ENCODE data around the gene CDV3. TPM values are rescaled to one million over a fixed set of nuclear protein-coding genes. Genes with fewer than 3 reads are reported as not detected.

The CDV3 gene
- polyA plus RNA-seq, 2 donors, result 39.7 to 63.3 TPM

DNA sequence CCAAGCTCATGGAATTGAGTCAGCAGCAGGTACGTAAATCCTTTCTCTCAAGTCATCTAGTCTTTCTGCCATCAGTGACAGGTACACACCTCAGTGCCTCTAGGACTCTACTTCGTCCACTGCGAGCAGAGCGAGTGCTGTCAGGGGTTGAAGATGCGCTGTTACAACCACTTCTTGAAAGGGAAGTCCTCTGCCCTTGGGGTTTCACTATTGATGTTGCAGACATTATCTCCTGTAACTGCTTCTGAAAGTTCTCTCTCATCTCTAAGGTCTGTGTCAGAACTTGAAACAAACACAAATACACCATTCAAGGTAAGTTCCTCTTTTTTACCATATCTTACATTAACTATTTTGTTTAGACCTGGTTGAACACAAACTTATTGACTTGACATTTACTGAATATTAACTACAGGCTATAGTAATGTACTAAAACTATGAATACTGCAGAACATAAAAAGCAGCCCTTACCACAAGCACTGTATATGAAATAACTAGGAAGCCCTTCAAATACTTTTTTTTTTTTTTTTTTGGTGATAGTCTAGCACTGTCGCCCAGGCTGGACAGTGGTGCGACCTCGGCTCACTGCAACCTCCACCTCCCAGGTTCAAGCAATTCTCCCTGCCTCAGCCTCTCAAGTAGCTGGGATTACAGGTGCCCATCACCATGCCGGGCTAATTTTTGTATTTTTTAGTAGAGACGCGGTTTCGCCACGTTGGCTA is 46.7 kb downstream of the CDV3 start:
- Histone ChIP-seq H3K27me3 (ENCODE audit: control insufficient read depth in 1 of 2, insufficient read depth in 2 of 2, low read length in 2 of 2) (no peaks in the 10 kb centered on the region), H3K36me3 (ENCODE audit: control insufficient read depth in 2 of 2, insufficient read depth in 2 of 2, low read length in 1 of 2) (peaks cover 2 to 6% of the 10 kb centered on the region in 2 donors), H3K4me1 (ENCODE audit: control insufficient read depth in 2 of 2, insufficient read depth in 2 of 2, low read length in 1 of 2) (no peaks in the 10 kb centered on the region), H3K27ac (ENCODE audit: low read depth in 2 of 2, low read length in 1 of 2) (no peak overlapping the region), H3K9me3 (ENCODE audit: control insufficient read depth in 2 of 2, insufficient read depth in 1 of 2, low read depth in 1 of 2, low read length in 1 of 2) (no peaks in the 10 kb centered on the region), H3K4me3 (ENCODE audit: low read depth in 1 of 2, low read length in 2 of 2) (no peak overlapping the region)
- 94% methylated on average over 13 of the region's 13 CpGs for WGBS, 2 donors

DNA sequence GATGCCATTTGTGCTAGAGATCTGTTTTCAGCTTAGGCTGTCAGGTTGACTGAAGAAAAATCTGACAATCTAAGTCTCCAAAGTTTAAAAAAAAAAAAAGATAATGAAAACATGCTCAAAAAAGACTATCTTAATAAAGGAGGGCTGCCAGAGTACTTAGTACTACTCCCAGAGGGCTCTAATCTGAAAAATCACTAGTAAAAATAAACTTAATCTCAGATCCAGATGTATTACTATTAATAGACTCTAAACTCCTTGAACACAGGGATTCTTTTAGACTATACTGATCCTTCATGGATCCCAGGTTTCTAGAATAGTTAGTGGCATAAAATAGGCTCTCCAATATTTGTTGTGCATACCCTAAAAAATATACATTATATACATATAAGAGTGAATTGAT is 54.3 kb downstream of the CDV3 start:
- peaks cover 0 to 7% of the 10 kb centered on the region in 2 donors for H3K36me3 ChIP-seq (ENCODE audit: control insufficient read depth in 2 of 2, insufficient read depth in 2 of 2, low read length in 1 of 2)
- no peak overlapping the region for H3K27ac ChIP-seq (ENCODE audit: low read depth in 2 of 2, low read length in 1 of 2)
- H3K4me3 ChIP-seq (ENCODE audit: low read depth in 1 of 2, low read length in 2 of 2), result no peak overlapping the region
- H3K4me1 ChIP-seq (ENCODE audit: control insufficient read depth in 2 of 2, insufficient read depth in 2 of 2, low read length in 1 of 2), result no peaks in the 10 kb centered on the region
- no peaks in the 10 kb centered on the region for H3K27me3 ChIP-seq (ENCODE audit: control insufficient read depth in 1 of 2, insufficient read depth in 2 of 2, low read length in 2 of 2)
- H3K9me3 ChIP-seq (ENCODE audit: control insufficient read depth in 2 of 2, insufficient read depth in 1 of 2, low read depth in 1 of 2, low read length in 1 of 2), result no peaks in the 10 kb centered on the region

DNA sequence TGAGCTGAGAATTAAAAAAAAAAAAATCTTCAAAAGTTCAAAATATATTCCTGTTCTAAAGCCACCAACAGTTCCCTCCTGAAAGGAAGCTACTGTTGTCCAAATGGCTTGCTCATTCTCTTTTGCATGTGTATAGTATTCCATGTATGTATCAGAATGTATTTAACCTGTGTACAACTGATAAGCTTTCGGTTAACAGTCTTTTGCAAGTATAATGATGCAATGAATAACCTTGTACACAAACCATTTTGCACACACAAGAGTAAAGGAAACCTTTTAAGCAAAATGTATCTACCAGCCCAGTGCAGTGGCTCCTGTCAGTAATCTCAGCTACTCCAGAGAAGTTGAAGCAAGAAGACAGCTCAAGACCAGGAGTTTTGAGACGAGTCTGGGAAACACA is 55.7 kb downstream of the CDV3 start:
- Histone ChIP-seq H3K4me1 (ENCODE audit: control insufficient read depth in 2 of 2, insufficient read depth in 2 of 2, low read length in 1 of 2) (no peaks in the 10 kb centered on the region), H3K27ac (ENCODE audit: low read depth in 2 of 2, low read length in 1 of 2) (no peak overlapping the region), H3K4me3 (ENCODE audit: low read depth in 1 of 2, low read length in 2 of 2) (no peak overlapping the region), H3K27me3 (ENCODE audit: control insufficient read depth in 1 of 2, insufficient read depth in 2 of 2, low read length in 2 of 2) (no peaks in the 10 kb centered on the region), H3K9me3 (ENCODE audit: control insufficient read depth in 2 of 2, insufficient read depth in 1 of 2, low read depth in 1 of 2, low read length in 1 of 2) (no peaks in the 10 kb centered on the region), H3K36me3 (ENCODE audit: control insufficient read depth in 2 of 2, insufficient read depth in 2 of 2, low read length in 1 of 2) (peaks cover 0 to 5% of the 10 kb centered on the region in 2 donors)
- 81 to 92% methylated on average over 2 of the region's 2 CpGs for WGBS, 2 donors

DNA sequence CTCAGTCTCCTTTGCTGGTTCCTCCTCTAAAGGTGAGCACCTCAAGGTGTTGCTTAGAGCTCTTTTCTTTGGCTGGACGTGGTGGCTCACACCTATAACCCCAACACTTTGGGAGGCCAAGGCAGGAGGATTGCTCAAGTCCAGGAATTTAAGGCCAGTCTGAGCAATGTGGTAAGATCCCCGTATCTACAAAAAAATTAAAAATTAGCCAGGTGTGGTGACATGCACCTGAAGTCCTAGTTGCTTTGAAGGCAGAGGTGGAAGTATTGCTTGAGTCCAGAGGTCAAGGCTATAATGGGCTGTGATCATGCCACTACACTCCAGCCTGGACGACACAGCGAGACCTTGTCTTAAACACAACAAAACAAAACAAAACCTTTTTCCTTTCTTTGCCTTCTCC is 60.0 kb downstream of the CDV3 start:
- peaks cover 0 to 10% of the 10 kb centered on the region in 2 donors for H3K36me3 ChIP-seq (ENCODE audit: control insufficient read depth in 2 of 2, insufficient read depth in 2 of 2, low read length in 1 of 2)
- H3K9me3 ChIP-seq (ENCODE audit: control insufficient read depth in 2 of 2, insufficient read depth in 1 of 2, low read depth in 1 of 2, low read length in 1 of 2), result no peaks in the 10 kb centered on the region
- H3K27ac ChIP-seq (ENCODE audit: low read depth in 2 of 2, low read length in 1 of 2), result no peak overlapping the region
- no peaks in the 10 kb centered on the region for H3K4me1 ChIP-seq (ENCODE audit: control insufficient read depth in 2 of 2, insufficient read depth in 2 of 2, low read length in 1 of 2)
- H3K4me3 ChIP-seq (ENCODE audit: low read depth in 1 of 2, low read length in 2 of 2), result no peak overlapping the region
- 82 to 97% methylated on average over 4 of the region's 4 CpGs for WGBS, 2 donors
- H3K27me3 ChIP-seq (ENCODE audit: control insufficient read depth in 1 of 2, insufficient read depth in 2 of 2, low read length in 2 of 2), result no peaks in the 10 kb centered on the region

Other genes with a start within 250 kb of the CDV3 start
- not detected for gene BFSP2, start 173.6 kb upstream of the CDV3 start, polyA plus RNA-seq
- 10 to 100 TPM in 1 of 2 donors, 1 to 10 TPM in 1; 8.3 to 10.0 TPM for gene TOPBP1, start 88.3 kb downstream of the CDV3 start, polyA plus RNA-seq
- 1 to 10 TPM; 2.6 to 4.6 TPM for gene TF, start 172.7 kb downstream of the CDV3 start, polyA plus RNA-seq
- gene SRPRB, start 232.1 kb downstream of the CDV3 start, polyA plus RNA-seq, result 10 to 100 TPM; 23.0 to 32.6 TPM